Femur (tissue), 1 donor: ENCODE results near the gene ZC3H15.
"Not testable (repeated sequence)": the region's sequence is repeated elsewhere in the genome, so short reads cannot be mapped to it uniquely, and the experiment has no call there.

Experiments
- DNase-seq: peaks from one replicate; pipeline ENCODE4 v3.0.0-alpha.2; 2017

The ZC3H15 gene

DNA sequence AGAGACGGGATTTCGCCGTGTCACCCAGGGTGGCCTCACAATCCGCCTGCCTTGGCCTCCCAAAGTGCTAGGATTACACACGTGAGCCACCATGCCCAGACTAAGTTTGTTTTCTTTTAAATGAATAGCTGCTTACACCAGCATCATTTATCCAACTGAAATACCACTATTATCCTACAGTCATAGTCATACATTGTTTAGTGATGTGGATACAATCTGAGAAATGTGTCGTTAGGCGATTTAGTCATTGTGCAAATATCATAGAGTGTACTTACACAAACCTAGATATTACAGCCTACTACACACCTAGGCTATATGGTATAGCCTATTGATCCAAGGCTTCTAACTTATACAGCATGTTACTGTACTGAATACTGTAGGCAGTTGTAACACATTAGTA, 10.3 kb downstream of the ZC3H15 start:
- no peak for DNase-seq

DNA sequence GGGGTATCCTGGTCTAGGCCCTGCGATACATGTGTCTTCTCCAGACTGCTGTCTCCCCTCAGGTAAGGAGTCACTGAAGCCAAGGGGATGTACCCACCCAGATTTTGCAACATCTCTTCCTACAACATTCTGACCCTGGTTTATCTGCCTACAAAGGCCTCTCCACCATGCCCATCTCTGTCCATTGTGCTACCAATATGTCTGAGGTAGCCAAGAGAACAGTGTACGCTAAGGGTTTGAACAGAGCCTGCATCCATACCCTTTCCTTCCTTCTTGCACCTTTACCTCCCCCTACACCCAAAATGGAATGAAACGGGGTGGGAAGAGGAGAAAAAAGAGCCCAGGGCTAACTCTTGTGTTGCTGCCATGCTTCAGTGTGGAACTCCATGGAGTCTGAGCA, 11.9 kb downstream of the ZC3H15 start:
- no peak for DNase-seq

- DNase-seq = no peak
Measured at GRCh38 chr2:186498834-186499233, 12.8 kb downstream of the ZC3H15 start.

DNA sequence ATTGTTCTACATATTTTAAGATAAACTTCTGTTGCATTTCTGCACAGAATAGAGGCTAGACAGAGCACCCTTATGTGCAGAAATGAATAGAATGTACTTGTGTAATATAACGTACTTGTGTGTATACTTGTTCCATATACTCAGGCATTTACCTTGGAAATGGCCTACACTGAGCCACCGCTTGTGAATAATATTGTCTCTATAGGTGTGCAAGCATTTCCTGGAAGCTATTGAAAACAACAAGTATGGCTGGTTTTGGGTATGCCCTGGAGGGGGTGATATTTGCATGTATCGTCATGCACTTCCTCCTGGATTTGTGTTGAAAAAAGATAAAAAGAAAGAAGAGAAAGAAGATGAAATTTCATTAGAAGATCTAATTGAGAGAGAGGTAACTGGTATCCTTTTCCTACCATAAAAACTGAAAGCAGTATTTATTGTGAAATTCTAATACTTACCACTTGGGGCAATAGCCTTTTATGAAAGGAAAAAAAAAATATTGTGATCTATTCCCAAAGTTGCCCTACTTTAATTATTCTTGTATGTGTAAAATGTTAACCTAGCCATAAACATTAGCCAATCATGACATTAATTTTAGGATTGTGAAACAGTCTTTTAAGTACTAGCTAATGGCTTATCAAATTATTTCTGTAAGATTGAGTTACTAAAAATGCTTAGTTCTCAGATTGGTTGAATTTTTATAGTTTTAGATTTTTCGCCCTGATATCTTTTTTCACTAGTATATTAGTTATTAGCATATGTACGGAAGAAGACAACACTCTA, 18.0 kb downstream of the ZC3H15 start:
- no peak for DNase-seq

DNA sequence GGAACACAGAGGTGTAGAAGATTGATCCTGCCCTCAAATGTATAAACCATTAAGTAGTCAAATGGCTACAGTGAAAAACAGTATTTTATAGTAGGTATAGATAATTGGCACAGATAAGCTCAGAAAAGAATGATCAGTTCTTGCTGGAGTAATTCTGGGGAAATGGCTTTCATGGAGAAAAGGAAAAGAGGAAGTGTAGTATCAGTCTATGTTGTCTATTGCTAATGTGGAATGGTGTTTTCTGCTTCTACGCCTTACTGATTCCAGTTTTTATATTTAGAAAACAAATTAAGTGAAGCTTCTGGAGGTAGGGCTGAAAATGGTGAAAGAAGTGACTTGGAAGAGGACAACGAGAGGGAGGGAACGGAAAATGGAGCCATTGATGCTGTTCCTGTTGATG, 22.2 kb downstream of the ZC3H15 start:
- DNase-seq = no peak

- DNase-seq = no peak
Measured at GRCh38 chr2:186515376-186515775, 29.3 kb downstream of the ZC3H15 start.

DNA sequence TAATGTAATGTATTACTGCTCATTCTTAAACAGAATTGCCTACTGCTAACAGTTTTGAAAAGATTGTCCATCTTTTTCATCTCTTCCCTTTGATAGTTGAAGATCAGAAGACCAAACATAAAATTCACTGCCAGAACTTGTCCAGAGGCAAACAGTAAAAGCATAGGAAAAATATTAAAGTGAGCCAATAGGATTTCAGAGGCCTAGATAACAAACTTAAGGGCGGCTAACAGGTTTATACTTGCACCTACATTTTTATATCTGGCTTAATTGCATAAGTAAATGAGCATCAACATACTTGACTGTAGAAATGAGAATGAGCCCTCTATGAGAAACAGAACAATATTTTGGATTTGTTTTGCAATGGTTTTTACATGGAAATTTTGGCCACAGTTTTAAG, 30.3 kb downstream of the ZC3H15 start:
- DNase-seq = no peak

GRCh38 chr2:186517090-186517489, 31.0 kb downstream of the ZC3H15 start:
- DNase-seq = no peak

GRCh38 chr2:186518291-186518690, 32.2 kb downstream of the ZC3H15 start:
- no peak for DNase-seq

DNA sequence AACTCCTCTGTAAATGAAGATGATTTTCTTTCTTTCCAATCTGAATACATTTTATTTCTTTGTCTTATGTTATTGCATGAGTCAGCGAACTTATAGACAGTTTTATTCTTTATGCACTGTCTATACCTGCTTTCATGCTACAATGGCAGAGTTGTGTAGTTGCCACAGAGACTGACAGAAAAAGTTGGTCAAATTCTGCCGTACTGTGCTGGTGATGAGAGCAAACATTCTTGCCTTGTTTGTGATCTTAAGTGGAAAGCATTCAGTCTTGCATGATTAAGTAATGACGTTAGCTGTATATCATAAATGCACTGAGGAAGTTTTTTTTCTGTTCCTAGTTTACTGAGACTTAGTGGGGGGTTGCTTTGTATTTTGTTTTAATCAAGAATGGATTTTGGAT, 32.9 kb downstream of the ZC3H15 start:
- no peak for DNase-seq

GRCh38 chr2:186521570-186522153, 35.6 kb downstream of the ZC3H15 start:
- DNase-seq = not testable (repeated sequence)

- DNase-seq = no peak
Measured at GRCh38 chr2:186522450-186522849, 36.4 kb downstream of the ZC3H15 start.

GRCh38 chr2:186523791-186524190, 37.7 kb downstream of the ZC3H15 start:
- no peak for DNase-seq

GRCh38 chr2:186526281-186526680, 40.2 kb downstream of the ZC3H15 start:
- DNase-seq = no peak

- DNase-seq = no peak
Measured at GRCh38 chr2:186530314-186530713, 44.3 kb downstream of the ZC3H15 start.

GRCh38 chr2:186531257-186531775, 45.3 kb downstream of the ZC3H15 start:
- no peak for DNase-seq

DNA sequence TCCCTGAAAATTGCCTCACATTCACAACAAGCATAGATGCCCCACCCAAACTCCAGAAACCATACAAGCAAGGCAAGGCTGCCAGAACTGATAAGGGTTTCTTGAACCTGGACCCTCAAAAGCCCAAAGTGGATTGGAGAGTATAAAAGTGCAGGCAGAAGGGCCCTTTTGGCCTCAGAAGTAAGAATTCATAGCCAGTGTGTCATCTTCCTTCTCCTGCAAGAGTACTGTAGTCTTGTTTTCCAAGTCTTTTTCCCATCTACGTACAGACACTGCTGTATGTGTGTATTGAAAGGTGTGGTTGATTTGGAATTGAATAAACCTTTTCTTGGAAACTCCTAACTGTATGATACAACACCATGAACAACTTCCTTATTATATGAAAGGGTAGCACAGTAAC, 46.8 kb downstream of the ZC3H15 start:
- no peak for DNase-seq

GRCh38 chr2:186533717-186534116, 47.7 kb downstream of the ZC3H15 start:
- DNase-seq = no peak

DNA sequence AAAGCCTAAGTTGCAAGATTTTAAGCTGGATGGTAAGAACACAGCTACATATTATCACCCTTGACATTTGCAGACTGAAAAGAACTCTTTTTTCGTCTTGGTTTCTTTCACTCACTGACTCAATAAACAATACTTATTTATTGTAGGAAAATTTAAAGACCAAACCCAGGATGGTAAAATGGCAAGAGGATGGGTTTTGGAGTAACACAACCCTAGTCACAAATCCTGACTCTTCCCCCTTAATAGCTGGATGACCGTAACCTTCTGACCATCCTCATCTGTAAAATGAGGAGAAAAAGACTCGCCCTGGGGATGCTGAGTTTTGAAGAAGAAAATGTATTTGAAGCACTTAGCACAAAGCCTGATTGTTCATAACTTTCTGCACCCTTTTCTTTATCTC, 48.3 kb downstream of the ZC3H15 start:
- DNase-seq = no peak

DNA sequence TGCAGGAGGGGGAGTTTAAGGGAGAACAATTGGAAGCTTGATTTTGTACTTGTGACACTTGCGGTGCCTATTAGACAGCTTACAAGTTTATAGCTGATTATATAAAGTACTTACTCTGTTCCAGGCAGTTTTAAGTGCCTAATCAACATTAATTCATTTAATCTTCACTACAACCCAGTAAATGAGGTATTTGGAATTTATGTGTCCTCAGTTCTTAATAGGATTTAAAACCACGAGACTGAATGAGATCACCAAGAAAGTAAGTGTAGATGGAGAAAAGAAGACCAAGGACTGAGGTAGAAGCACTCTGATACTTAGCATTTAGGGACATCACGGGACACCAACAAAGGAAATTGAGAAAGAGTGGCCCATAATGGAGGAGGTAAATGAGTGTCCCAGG, 49.8 kb downstream of the ZC3H15 start:
- DNase-seq = no peak

DNA sequence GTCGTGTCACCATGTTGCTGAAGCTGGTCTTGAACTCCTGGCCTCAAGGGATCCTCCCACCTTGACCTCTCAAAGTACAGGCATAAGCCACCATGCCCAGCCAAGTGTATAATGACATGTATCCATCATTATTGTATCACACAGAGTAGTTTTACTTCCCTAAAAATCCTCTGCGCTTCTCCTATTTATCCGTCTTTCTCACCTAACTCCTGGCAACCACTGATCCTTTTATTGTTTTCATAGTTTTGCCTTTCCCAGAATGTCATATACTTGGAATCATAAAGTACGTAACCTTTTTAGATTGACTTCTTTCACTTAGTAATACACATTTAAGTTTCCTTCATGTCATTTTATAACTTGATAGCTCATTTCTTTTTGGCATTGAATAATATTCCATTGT, 51.0 kb downstream of the ZC3H15 start:
- DNase-seq = no peak

GRCh38 chr2:186540941-186541340, 54.9 kb downstream of the ZC3H15 start:
- no peak for DNase-seq

DNA sequence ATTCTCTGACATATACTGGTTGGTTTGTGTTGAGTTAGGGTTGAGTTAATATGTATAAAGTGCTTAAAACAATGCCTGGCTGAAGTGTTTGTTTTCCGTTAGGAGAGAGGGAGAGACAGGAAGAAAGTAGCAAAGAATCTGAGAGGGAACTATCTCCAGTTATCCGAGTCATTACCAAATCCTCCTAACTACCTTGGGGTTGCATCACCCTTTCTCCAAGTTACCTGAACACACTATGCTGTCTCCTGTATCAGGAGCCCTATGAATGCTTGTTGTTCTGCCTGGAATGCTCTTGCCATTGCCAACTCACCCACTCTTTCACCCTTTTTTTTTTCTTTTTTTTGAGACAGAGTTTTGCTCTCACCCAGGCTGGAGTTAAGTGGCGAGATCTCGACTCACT, 55.9 kb downstream of the ZC3H15 start:
- no peak for DNase-seq

DNA sequence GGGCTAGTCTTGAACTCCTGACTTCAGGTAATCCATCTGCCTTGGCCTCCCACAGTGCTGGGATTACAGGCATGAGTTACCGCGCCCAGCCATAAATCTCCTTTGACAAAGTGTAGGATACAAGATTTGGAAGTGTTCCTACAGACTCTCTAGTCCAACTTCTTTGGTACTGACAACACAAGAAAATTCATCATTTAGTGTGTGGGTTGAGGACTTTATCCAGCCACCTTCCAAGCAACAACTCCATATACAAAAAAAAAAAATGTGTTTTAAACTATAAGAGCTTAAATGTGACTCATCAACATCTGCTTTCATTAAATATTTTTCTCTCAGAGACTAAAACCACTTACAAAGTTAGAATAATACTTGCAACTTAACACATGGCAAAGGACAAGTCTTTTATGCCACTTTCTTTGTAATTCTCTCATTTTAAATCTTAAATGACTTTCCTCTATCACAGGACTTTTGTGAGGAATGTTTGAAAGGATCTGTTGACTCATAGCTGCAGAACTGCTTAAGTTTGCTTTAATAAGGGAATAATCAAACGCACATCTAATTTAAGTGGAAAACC, 57.6 kb downstream of the ZC3H15 start:
- no peak for DNase-seq
